NB4 (cell line): ENCODE measurements around the gene CBLC.

ENCODE experiments used
- CTCF ChIP-seq: IDR thresholded peaks from one replicate; pipeline ENCODE4 v1.5.1; 2012; ENCODE audit warnings: low read depth, low read length
- POLR2A ChIP-seq: IDR thresholded peaks from 2 replicates; pipeline ENCODE4 v1.6.1; 2011; ENCODE audit warnings: mild to moderate bottlenecking; ENCODE audit not compliant: insufficient read length; ENCODE audit errors: extremely low read depth

- TF ChIP-seq CTCF (no peak), POLR2A (no peak)
These were observed 8.3 kb downstream of the CBLC start for GRCh38 chr19:44785993-44786392.
